ENCODE measurements around the gene MAN1A2.
"Not testable (repeated sequence)": the region's sequence is repeated elsewhere in the genome, so short reads cannot be mapped to it uniquely, and the experiment has no call there.

Gene MAN1A2

DNA sequence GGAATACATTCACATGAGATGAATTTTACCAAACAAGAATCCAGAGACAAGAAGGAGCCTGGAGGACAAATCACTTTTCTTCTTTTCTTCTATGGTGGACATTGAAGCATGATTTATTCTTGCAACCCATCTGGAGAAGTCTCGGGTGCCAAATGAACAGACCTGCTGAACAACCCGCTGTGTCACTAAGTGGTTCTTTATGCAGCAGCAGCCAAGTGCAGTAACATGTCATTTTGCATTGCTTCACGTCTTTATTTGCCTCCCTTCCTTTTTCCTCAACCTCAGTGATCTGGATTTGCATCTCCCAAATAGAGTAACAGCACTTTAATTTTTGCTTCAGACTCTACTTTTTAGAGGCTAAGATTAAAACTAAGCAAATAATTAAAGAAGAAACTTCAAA lies 188.6 kb downstream of the MAN1A2 start:
- no peak for DNase-seq (ENCODE audit: low read depth in 1 of 2, low spot score in 1 of 2)

DNA sequence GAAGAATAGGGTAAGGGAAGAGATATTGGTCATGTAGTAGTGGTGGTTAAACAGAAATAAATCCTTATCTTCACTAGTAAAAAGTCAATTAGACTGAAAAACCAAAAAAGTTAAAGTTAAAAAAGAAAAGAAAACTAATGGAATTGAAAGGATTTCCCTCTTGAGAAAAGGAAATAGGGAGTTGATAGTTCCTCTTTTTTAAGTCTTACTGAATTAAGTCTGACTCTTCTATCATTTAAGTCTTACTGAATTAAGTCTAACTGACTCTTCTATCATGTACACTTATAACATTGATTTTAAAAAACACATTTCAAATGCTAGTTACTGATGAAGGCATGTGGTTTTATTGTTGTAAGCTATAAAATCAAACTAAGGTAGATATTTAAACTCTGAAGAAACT lies 189.1 kb downstream of the MAN1A2 start:
- no peak for DNase-seq (ENCODE audit: low read depth in 1 of 2, low spot score in 1 of 2)

- DNase-seq (ENCODE audit: low read depth in 1 of 2, low spot score in 1 of 2): no peak
These were observed 189.7 kb downstream of the MAN1A2 start for GRCh38 chr1:117556976-117557375.

DNA sequence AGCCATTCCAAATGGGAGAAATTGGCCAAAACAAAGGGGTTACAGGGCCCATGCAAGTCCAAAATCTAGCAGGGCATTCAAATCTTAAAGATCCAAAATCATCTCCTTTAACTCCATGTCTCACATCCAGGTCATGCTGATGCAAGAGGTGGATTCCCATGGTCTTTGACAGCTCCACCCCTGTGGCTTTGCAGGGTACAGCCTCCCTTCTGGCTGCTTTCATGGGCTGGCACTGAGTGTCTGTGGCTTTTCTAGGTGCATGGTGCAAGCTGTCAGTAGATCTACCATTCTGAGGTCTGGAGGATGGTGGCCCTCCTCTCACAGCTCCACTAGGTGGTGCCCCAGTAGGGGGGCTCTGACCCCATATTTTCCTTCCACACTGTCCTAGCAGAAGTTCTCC lies 191.2 kb downstream of the MAN1A2 start:
- DNase-seq (ENCODE audit: low read depth in 1 of 2, low spot score in 1 of 2): not testable (repeated sequence)

GRCh38 chr1:117559139-117559538 lies 191.9 kb downstream of the MAN1A2 start:
- DNase-seq (ENCODE audit: low read depth in 1 of 2, low spot score in 1 of 2): no peak

- DNase-seq (ENCODE audit: low read depth in 1 of 2, low spot score in 1 of 2): no peak
These were observed 192.7 kb downstream of the MAN1A2 start for GRCh38 chr1:117559985-117560384.

DNA sequence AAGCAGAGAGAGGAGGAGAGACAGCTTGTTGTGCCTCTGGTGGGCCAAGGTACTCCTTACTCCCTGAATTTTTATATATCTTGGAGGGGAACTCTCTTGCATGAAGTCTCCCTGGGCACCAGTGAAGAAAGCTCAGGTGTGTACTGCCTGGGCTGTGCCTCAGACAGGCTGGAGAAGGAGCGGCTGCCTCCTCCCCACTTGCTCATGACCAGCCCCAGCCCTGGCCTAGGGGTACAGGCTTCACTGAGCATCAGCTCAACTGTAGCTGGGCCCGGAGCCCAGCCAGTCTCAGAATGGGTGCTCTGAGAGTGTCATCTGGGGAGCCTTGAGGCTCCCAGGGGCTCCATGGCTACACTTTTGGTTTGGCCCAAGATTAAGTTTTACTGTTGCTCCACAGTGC lies 193.8 kb downstream of the MAN1A2 start:
- no peak for DNase-seq (ENCODE audit: low read depth in 1 of 2, low spot score in 1 of 2)

DNA sequence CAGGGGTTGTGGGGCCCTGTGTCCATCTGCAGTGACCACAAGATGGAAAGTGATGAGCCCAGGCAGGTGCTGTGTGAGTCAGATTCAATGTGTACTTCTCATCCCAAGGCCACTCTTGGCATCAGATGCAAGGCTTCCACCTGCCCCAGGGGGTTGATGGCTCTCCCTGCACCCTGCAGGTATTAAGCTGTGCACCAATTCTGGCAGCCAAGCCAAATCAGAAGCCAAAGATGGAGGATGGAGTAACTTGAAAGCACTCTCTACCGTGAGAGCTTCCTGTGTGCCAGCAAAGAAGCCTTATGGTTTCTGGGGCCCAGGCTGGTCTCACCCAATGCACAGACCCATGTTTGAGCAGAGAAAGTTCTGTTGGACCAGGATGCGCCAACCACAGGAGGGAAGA lies 194.3 kb downstream of the MAN1A2 start:
- no peak for DNase-seq (ENCODE audit: low read depth in 1 of 2, low spot score in 1 of 2)

DNA sequence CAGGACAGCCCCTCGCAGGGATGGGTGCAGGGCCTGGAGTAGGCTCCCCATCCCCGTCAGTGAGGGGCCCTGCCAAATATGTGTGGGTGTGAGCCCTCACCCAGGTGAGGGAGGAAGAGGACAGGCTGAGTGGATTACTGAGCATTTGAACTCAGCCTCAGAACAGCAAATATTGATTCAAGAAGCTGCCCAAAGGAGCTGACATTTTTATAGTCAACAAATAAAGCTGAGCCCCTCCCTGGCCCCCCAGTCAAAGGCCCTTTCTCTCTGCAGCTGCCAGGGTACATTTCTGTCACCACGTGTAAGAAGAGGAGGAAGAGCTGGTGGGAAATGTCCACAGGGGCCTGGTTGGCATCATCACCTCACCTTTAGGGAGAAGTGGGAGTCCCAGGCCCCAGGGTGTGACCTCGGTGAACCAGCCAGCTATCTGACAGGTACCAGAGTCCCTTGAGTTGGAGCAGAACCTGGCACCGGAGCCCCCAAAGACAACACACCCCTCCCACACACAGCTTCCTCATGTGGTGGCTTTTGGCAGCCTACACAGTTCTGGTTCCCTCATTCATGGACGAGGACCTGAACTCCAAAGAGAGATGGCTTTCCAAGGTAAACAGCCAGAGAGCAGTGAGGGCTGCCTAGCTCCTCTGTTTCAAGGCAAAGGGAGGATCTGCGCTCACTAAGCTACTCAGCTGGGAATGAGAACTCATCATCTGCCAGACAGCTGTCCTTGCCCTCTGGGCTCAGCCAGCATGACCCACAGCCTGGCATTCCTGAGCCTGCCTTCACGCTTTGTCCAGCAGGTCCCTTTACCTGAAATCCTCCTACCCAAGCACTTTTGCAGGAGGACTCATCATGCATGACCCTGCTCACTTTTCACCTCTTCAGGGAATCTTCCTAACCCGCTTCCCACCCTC lies 195.6 kb downstream of the MAN1A2 start:
- DNase-seq (ENCODE audit: low read depth in 1 of 2, low spot score in 1 of 2): no peak

GRCh38 chr1:117563492-117563875 lies 196.2 kb downstream of the MAN1A2 start:
- no peak for DNase-seq (ENCODE audit: low read depth in 1 of 2, low spot score in 1 of 2)

GRCh38 chr1:117564227-117565075 lies 197.2 kb downstream of the MAN1A2 start:
- DNase-seq (ENCODE audit: low read depth in 1 of 2, low spot score in 1 of 2): no peak

GRCh38 chr1:117565076-117565556 lies 197.9 kb downstream of the MAN1A2 start:
- DNase-seq (ENCODE audit: low read depth in 1 of 2, low spot score in 1 of 2): no peak

- no peak for DNase-seq (ENCODE audit: low read depth in 1 of 2, low spot score in 1 of 2)
These were observed 198.7 kb downstream of the MAN1A2 start for GRCh38 chr1:117565745-117566455.

- no peak for DNase-seq (ENCODE audit: low read depth in 1 of 2, low spot score in 1 of 2)
These were observed 199.3 kb downstream of the MAN1A2 start for GRCh38 chr1:117566556-117566955.

DNA sequence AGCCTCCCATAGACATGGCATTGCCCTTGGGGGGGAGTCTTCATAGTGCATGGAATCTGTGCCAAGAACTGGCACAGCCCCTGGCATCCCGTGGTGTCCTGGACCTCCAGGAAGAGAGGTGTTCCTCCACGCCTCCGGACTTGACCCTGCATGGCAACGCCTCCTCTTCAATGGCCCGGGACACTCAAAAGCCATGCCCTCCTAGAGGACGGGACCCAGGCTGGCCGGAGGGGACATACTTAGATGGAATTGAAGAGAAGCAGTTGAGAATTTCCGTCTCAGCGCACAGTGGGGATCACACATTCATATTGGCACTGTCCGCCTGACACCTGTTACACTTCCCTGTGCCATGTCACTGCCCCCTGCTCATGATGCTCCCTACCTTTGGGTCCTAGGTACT lies 200.2 kb downstream of the MAN1A2 start:
- no peak for DNase-seq (ENCODE audit: low read depth in 1 of 2, low spot score in 1 of 2)

GRCh38 chr1:117567976-117568375 lies 200.7 kb downstream of the MAN1A2 start:
- no peak for DNase-seq (ENCODE audit: low read depth in 1 of 2, low spot score in 1 of 2)

DNA sequence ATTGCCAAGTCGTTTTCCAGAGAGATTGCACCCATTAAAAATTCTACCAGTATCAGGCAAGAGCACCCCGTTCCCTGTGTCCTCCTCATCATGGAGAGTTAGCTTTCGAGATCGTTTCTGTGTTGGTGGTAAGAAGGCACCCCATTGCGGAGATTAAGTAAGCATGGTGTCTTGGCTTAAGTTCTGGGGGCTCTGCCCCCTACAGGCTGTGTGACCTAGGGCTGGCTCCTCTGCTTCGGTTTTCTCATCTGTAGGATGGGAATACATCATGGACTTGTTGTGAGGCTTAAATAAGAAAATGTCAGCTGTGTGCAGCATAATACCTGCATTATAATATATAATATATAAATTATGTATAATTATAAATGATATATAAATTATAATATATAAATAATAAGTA lies 201.8 kb downstream of the MAN1A2 start:
- DNase-seq (ENCODE audit: low read depth in 1 of 2, low spot score in 1 of 2): no peak

DNA sequence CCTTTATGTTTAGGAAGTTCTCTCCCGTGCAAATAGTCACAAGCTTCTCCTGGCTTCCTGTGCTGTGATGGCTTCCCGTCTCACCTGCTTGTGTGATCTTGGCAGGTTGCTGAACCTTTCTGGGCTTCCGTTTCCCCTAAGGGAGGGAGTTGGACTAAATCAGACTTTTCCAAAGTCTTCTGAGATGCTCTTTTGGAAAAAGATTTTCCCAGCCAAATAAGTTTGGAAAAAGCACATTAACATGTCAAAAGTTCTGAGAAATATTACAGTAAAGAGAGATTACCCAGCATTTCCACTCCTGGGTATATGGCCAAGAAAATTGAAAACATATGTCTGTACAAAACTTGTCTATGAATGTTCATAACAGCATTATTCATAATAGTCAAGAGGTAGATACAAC lies 202.6 kb downstream of the MAN1A2 start:
- no peak for DNase-seq (ENCODE audit: low read depth in 1 of 2, low spot score in 1 of 2)

- no peak for DNase-seq (ENCODE audit: low read depth in 1 of 2, low spot score in 1 of 2)
These were observed 203.8 kb downstream of the MAN1A2 start for GRCh38 chr1:117570988-117571409.

GRCh38 chr1:117571496-117571895 lies 204.2 kb downstream of the MAN1A2 start:
- DNase-seq (ENCODE audit: low read depth in 1 of 2, low spot score in 1 of 2): no peak

GRCh38 chr1:117572546-117572945 lies 205.3 kb downstream of the MAN1A2 start:
- no peak for DNase-seq (ENCODE audit: low read depth in 1 of 2, low spot score in 1 of 2)
